ENCODE measurements around the gene SNHG17.
"Not testable (repeated sequence)": the region's sequence is repeated elsewhere in the genome, so short reads cannot be mapped to it uniquely, and the experiment has no call there.

Gene SNHG17

DNA sequence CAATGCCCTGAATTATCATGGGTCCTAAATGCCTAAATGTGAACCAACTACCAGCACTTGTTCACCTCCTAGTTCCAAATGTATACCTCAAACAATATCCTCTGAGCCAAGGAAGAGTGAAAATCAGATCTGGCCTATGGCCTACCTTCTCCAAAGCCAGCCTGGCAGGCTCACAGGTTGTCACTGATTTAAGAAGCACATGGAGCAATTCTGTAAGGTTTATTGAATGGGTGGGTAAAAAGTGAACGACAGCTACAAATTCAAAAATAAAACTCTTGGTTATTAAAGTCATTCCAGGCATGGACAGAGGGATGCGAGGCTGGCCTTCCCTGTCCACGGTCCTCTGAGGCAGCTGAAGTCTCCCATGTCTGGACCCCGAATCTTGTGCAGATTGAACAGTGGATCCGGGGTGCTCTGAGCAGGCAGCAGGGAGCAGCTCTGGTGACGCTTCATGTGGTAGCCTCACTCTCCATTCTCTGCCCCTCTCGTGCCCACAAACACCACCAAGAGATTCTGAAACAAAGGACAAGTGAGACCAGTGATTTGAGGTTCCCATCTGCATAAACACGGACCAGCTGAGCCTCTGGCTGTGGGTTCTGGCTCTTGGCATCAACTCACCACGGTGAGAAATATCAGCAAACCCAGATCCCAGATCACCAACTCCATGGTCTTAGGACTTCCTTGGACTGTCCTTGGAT, 14.6 kb downstream of the SNHG17 start:
- H3K27ac Mint-ChIP-seq: peak overlapping the region; percentile 33
- H3K9me3 Mint-ChIP-seq: peaks cover 2% of the 10 kb centered on the region
- H3K36me3 Mint-ChIP-seq: peaks cover 60% of the 10 kb centered on the region
- H3K4me1 Mint-ChIP-seq: peaks cover 14% of the 10 kb centered on the region
- H3K4me3 Mint-ChIP-seq: no peak overlapping the region
- no peaks in the 10 kb centered on the region for H3K27me3 Mint-ChIP-seq
- ATAC-seq (ENCODE audit: low read depth): no peak
- DNase-seq (ENCODE audit: low spot score in 2 of 2): no peak

DNA sequence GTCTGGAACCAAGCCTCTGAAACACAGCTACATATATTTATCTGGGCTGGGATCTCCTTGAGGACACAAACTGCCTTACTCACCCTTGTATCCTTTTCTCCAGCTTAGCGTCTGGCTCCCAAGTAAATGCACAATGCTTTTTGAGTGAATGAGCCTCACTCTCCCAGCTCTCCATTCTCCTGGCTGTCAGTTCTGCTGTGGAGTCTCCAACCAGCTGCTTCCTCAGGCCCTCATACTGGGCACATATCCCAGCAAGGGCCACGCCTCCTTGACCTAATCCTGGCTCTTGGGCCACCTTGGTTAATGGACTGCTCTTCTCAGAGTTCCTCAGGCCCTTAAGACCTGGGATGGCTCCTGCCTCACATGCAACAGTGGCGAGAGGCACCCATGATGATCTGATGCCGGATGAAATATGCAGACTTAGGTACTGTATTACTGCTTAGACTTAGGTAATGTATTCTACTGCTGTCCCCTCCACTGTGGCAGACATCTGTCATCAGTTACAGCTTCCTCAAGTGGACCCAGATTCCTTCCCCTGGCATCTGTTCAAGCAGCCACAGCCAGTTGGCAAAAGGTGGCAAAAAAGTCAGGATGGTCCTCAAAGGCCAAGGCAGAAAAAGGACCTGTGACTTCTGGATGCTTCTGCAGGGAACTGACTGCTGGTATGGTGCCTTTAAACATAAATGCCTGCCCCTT, 16.5 kb downstream of the SNHG17 start:
- H3K4me1 Mint-ChIP-seq: peaks cover 7% of the 10 kb centered on the region
- peaks cover 56% of the 10 kb centered on the region for H3K36me3 Mint-ChIP-seq
- no peak for DNase-seq (ENCODE audit: low spot score in 2 of 2)
- no peak overlapping the region for H3K4me3 Mint-ChIP-seq
- H3K27ac Mint-ChIP-seq: no peak overlapping the region
- no peak for ATAC-seq (ENCODE audit: low read depth)
- no peaks in the 10 kb centered on the region for H3K27me3 Mint-ChIP-seq
- peaks cover 2% of the 10 kb centered on the region for H3K9me3 Mint-ChIP-seq

GRCh38 chr20:38414769-38415450, 20.2 kb downstream of the SNHG17 start:
- H3K4me1 Mint-ChIP-seq: no peaks in the 10 kb centered on the region
- peaks cover 47% of the 10 kb centered on the region for H3K36me3 Mint-ChIP-seq
- ATAC-seq (ENCODE audit: low read depth) (no peak), DNase-seq (ENCODE audit: low spot score in 2 of 2) (no peak)
- H3K27me3 Mint-ChIP-seq: no peaks in the 10 kb centered on the region
- H3K4me3 Mint-ChIP-seq: no peak overlapping the region
- H3K27ac Mint-ChIP-seq: no peak overlapping the region
- H3K9me3 Mint-ChIP-seq: peaks cover 2% of the 10 kb centered on the region

DNA sequence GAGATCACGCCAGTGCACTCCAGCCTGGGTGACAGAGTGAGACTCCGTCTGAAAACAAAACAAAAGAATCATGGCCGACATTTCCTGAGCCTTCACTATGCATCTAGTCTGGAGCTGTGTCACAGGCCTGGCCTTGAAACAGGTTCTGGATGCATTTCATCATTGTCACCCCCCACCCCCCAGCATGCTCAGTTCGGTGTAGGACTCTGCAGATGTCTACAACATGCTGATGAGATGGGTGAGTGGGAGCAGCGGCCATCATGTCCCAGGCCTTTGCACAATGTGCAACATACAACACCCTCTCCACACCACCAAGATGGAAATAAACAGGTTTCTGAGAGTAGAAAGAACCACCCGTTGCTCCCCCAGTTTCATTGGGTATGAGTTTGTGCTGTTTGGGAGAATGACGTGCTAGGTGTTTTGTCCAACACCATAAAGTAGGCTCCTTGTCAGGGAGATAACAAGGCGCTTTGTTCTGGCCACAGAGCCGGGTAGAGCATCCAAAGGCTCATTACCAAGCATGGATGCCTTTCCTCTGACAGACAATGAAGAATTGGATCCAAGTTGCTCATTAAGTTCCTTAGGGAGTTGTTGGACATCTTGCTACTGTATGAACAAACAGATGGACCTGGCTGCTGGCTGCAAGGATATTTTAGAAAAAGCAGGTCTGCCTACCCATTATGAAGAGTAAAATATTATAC, 22.1 kb downstream of the SNHG17 start:
- Mint-ChIP-seq H3K36me3 (peaks cover 40% of the 10 kb centered on the region), H3K4me1 (no peaks in the 10 kb centered on the region), H3K9me3 (peaks cover 2% of the 10 kb centered on the region), H3K4me3 (no peak overlapping the region), H3K27ac (no peak overlapping the region), H3K27me3 (no peaks in the 10 kb centered on the region)
- no peak for ATAC-seq (ENCODE audit: low read depth)
- no peak for DNase-seq (ENCODE audit: low spot score in 2 of 2)

DNA sequence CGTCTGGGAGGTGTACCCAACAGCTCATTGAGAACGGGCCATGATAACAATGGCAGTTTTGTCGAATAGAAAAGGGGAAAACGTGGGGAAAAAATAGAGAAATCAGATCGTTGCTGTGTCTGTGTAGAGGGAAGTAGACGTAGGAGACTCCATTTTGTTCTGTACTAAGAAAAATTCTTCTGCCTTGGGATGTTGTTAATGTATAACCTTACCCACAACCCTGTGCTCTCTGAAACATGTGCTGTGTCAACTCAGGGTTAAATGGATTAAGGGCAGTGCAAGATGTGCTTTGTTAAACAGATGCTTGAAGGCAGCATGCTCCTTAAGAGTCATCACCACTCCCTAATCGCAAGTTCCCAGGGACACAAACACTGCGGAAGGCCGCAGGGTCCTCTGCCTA, 27.3 kb downstream of the SNHG17 start:
- not testable (repeated sequence) for ATAC-seq (ENCODE audit: low read depth); H3K27ac Mint-ChIP-seq; H3K9me3 Mint-ChIP-seq; H3K4me3 Mint-ChIP-seq; H3K4me1 Mint-ChIP-seq; H3K27me3 Mint-ChIP-seq; DNase-seq (ENCODE audit: low spot score in 2 of 2)
- H3K36me3 Mint-ChIP-seq: peaks cover 20% of the 10 kb centered on the region

DNA sequence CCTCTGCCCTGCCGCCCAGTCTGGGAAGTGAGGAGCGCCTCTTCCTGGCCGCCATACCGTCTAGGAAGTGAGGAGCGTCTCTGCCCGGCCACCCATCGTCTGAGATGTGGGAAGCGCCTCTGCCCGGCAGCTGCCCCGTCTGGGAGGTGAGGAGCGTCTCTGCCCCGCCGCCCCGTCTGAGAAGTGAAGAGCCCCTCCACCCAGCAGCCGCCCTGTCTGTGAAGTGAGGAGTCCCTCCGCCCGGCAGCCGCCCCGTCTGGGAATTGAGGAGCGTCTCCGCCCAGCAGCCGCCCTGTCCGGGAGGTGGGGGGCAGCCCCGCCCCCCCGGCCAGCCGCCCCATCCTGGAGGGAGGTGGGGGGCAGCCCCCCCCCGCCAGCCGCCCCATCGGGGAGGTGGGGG, 27.8 kb downstream of the SNHG17 start:
- peaks cover 3% of the 10 kb centered on the region for H3K9me3 Mint-ChIP-seq

DNA sequence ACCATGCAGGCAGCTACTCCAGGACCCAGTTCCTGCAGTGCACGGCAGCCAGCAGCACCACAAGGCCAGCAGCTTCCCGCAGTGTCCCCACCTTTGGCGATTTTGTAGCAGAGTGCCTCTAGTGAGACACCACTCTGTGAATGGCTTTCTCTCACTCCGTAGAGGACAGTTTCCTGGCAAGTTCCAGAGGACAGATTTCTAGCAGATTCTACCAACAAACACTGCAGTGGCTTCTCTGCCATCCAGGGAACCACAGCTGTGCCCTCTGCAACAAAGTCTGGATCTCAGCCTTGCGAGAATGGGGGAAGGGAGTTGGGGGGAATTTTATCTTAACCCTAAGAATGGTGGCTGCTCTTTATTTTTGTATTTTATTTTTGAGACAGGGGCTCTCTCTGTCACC, 28.7 kb downstream of the SNHG17 start:
- peaks cover 3% of the 10 kb centered on the region for H3K27me3 Mint-ChIP-seq
- ATAC-seq (ENCODE audit: low read depth): no peak
- H3K4me1 Mint-ChIP-seq: no peaks in the 10 kb centered on the region
- H3K9me3 Mint-ChIP-seq: peaks cover 3% of the 10 kb centered on the region
- peaks cover 12% of the 10 kb centered on the region for H3K36me3 Mint-ChIP-seq
- H3K4me3 Mint-ChIP-seq: no peak overlapping the region
- H3K27ac Mint-ChIP-seq: no peak overlapping the region
- DNase-seq (ENCODE audit: low spot score in 2 of 2): no peak

More for the DNA sequence above, 27.8 kb downstream of the SNHG17 start:
- H3K27me3 Mint-ChIP-seq: peaks cover 1% of the 10 kb centered on the region
- no peaks in the 10 kb centered on the region for H3K4me1 Mint-ChIP-seq
- H3K36me3 Mint-ChIP-seq: peaks cover 15% of the 10 kb centered on the region
- DNase-seq (ENCODE audit: low spot score in 2 of 2) (no peak), ATAC-seq (ENCODE audit: low read depth) (no peak)
- no peak overlapping the region for H3K27ac Mint-ChIP-seq
- no peak overlapping the region for H3K4me3 Mint-ChIP-seq

GRCh38 chr20:38405132-38405531, 30.0 kb downstream of the SNHG17 start:
- peaks cover 3% of the 10 kb centered on the region for H3K27me3 Mint-ChIP-seq
- peaks cover 9% of the 10 kb centered on the region for H3K36me3 Mint-ChIP-seq
- H3K27ac Mint-ChIP-seq: no peak overlapping the region
- ATAC-seq (ENCODE audit: low read depth): no peak
- no peak overlapping the region for H3K4me3 Mint-ChIP-seq
- H3K4me1 Mint-ChIP-seq: no peaks in the 10 kb centered on the region
- peaks cover 3% of the 10 kb centered on the region for H3K9me3 Mint-ChIP-seq
- no peak for DNase-seq (ENCODE audit: low spot score in 2 of 2)

DNA sequence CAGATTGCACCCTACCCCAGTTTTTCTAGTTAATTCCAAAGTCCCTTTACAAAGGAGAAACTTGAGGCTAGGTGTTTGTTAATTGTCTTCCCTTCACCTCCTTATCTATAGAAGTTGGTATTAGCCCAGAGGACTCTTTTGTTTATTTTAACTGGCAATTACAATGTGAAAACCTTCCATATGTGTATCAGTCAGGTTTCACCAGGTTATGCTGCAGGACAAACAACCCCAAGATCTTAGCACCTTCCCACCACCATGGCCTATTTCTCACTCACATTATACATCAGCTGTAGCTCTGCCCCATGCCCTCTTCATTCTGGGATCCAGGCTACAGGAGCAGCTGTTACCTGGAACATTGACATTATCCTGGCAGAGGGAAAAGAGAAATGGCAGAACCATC, 31.1 kb downstream of the SNHG17 start:
- no peaks in the 10 kb centered on the region for H3K4me1 Mint-ChIP-seq
- H3K4me3 Mint-ChIP-seq: no peak overlapping the region
- no peak for ATAC-seq (ENCODE audit: low read depth)
- DNase-seq (ENCODE audit: low spot score in 2 of 2): no peak
- H3K27me3 Mint-ChIP-seq: peaks cover 3% of the 10 kb centered on the region
- H3K27ac Mint-ChIP-seq: no peak overlapping the region
- H3K9me3 Mint-ChIP-seq: peaks cover 3% of the 10 kb centered on the region
- H3K36me3 Mint-ChIP-seq: peaks cover 7% of the 10 kb centered on the region

DNA sequence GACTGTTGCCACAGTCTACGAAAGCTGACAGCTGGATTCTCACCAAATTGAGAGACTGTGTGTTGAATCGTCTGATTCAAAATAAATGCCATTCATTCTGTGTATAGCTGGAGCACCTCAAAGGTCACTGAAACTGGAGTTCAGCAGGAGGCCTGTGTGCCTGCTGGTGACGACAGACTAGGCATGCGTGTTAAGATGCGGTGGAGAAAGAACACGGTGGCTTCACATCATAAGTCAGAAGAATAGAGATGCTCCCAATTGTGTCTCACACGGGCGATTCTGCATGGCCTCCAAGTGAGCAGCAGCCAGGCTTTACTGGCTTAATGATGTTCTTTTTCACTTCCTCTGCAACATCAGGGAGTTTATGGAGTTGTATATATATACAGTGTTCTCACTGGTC, 32.3 kb downstream of the SNHG17 start:
- ATAC-seq (ENCODE audit: low read depth) (no peak), DNase-seq (ENCODE audit: low spot score in 2 of 2) (no peak)
- H3K4me3 Mint-ChIP-seq: no peak overlapping the region
- H3K36me3 Mint-ChIP-seq: peaks cover 6% of the 10 kb centered on the region
- peaks cover 3% of the 10 kb centered on the region for H3K27me3 Mint-ChIP-seq
- no peaks in the 10 kb centered on the region for H3K4me1 Mint-ChIP-seq
- H3K27ac Mint-ChIP-seq: no peak overlapping the region
- peaks cover 3% of the 10 kb centered on the region for H3K9me3 Mint-ChIP-seq

- no peaks in the 10 kb centered on the region for H3K4me1 Mint-ChIP-seq
- DNase-seq (ENCODE audit: low spot score in 2 of 2) (no peak), ATAC-seq (ENCODE audit: low read depth) (no peak)
- H3K36me3 Mint-ChIP-seq: peaks cover 4% of the 10 kb centered on the region
- H3K4me3 Mint-ChIP-seq: no peak overlapping the region
- peaks cover 3% of the 10 kb centered on the region for H3K27me3 Mint-ChIP-seq
- H3K27ac Mint-ChIP-seq: no peak overlapping the region
- H3K9me3 Mint-ChIP-seq: peaks cover 3% of the 10 kb centered on the region
These were observed 33.0 kb downstream of the SNHG17 start for GRCh38 chr20:38402089-38402488.

DNA sequence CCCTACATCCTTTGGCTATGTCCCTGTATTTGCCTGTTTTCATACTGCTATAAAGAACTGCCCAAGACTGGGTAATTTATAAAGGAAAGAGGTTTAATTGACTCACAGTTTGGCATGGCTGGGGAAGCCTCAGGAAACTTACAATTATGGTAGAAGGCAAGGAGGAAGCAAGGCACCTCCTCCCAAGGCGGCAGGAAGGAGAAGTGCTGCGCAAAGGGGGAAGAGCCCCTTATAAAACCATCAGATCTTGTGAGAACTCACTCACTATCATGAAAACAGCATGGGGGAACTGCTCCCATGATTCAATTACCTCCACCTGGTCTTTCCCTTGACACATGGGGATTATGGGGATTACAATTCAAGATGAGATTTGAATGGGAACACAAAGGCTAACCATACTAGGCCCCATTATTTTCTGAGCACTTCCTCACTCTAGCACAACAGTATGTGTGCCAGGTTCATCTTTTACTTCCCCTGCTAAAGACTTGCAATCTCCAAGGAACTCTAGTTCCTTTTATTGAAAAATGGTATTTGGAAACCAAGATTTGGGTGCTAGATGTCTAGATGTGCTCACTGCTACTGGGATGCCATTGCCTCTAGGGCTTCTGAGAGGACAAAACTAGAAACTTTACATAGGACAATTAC, 39.3 kb downstream of the SNHG17 start:
- not testable (repeated sequence) for H3K4me1 Mint-ChIP-seq; H3K4me3 Mint-ChIP-seq; H3K9me3 Mint-ChIP-seq; H3K27me3 Mint-ChIP-seq; ATAC-seq (ENCODE audit: low read depth); H3K27ac Mint-ChIP-seq; DNase-seq (ENCODE audit: low spot score in 2 of 2); H3K36me3 Mint-ChIP-seq

GRCh38 chr20:38395165-38395564, 40.0 kb downstream of the SNHG17 start:
- H3K9me3 Mint-ChIP-seq: peaks cover 3% of the 10 kb centered on the region
- H3K4me1 Mint-ChIP-seq: no peaks in the 10 kb centered on the region
- DNase-seq (ENCODE audit: low spot score in 2 of 2): no peak
- no peak overlapping the region for H3K4me3 Mint-ChIP-seq
- H3K36me3 Mint-ChIP-seq: no peaks in the 10 kb centered on the region
- H3K27me3 Mint-ChIP-seq: no peaks in the 10 kb centered on the region
- ATAC-seq (ENCODE audit: low read depth): no peak
- no peak overlapping the region for H3K27ac Mint-ChIP-seq

DNA sequence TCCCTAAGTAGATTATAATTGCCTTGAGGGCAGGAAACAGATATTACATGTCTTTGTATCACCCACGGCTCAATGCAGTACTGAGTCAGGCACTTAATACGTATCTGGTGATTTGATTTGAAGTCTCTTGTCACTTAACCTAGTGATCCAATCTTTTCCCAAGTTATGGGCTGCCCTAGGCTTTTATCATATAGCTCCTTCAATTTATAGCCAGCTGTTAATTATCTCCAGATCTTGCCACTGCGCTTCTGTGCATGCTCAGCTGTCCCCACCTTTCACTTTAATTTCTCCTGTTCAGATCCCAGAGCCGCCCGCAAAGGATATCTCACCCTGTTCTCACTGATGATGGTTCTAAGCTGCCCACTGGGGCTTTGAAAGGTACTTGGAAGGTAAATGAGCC, 41.9 kb downstream of the SNHG17 start:
- Mint-ChIP-seq H3K4me1 (no peaks in the 10 kb centered on the region), H3K27ac (no peak overlapping the region), H3K36me3 (no peaks in the 10 kb centered on the region), H3K9me3 (peaks cover 7% of the 10 kb centered on the region), H3K27me3 (no peaks in the 10 kb centered on the region), H3K4me3 (no peak overlapping the region)
- DNase-seq (ENCODE audit: low spot score in 2 of 2) (no peak), ATAC-seq (ENCODE audit: low read depth) (no peak)

All from memory B cell (primary cell).